Natural killer cell (primary cell): Measurements from ENCODE around the gene MAD1L1. TPM values are rescaled to one million over a fixed set of nuclear protein-coding genes. Genes with fewer than 3 reads are reported as not detected.

Experiments used
- ATAC-seq, 3 donors: fragments of 150-1000 bp in 2 of 3; fragments of 200-7000 bp in 1 of 3; cut with Tn5 transposase; 1 replicate in 1 of 3; 2 replicates in 2 of 3; pipeline ENCODE4 v1.10.0; 2021; ENCODE audit warnings: mild to moderate bottlenecking in 2 of 3, moderate library complexity in 2 of 3
- DNase-seq, 2 donors: peaks; one replicate each; pipeline versions ENCODE4 v3.0.0 to v3.0.0-alpha.2; 2013 to 2021; ENCODE audit warnings: mixed read lengths in 1 of 2
- H3K27ac ChIP-seq: one replicate; pipeline ENCODE4 v1.5.1; 2013; ENCODE audit warnings: mild to moderate bottlenecking, low read length
- H3K27me3 ChIP-seq: one replicate; pipeline ENCODE4 v1.6.1; 2013; ENCODE audit warnings: low read length; ENCODE audit not compliant: control insufficient read depth, insufficient read depth
- H3K36me3 ChIP-seq: one replicate; pipeline ENCODE4 v1.6.1; 2013; ENCODE audit warnings: low read length; ENCODE audit not compliant: control insufficient read depth, insufficient read depth
- H3K4me1 ChIP-seq: one replicate; pipeline ENCODE4 v1.6.1; 2013; ENCODE audit warnings: low read length; ENCODE audit not compliant: control insufficient read depth, insufficient read depth
- H3K4me3 ChIP-seq: one replicate; pipeline ENCODE4 v1.5.1; 2013; ENCODE audit warnings: low read length
- H3K9me3 ChIP-seq: one replicate; pipeline ENCODE4 v1.6.1; 2013; ENCODE audit warnings: low read length; ENCODE audit not compliant: control insufficient read depth, insufficient read depth
- H3K27ac Mint-ChIP-seq, 2 donors: one replicate each; pipeline ENCODE4 v1.8.0; 2022; ENCODE audit warnings: mild to moderate bottlenecking in 2 of 2, mixed read lengths in 2 of 2, moderate library complexity in 1 of 2
- H3K27me3 Mint-ChIP-seq, 2 donors: one replicate each; pipeline ENCODE4 v1.8.0; 2022; ENCODE audit warnings: low read depth in 2 of 2, mixed read lengths in 2 of 2
- H3K36me3 Mint-ChIP-seq: one replicate; pipeline ENCODE4 v1.8.0; 2022; ENCODE audit warnings: mixed read lengths
- H3K4me1 Mint-ChIP-seq, 2 donors: one replicate each; pipeline ENCODE4 v1.8.0; 2022; ENCODE audit warnings: mixed read lengths in 2 of 2
- H3K4me3 Mint-ChIP-seq: one replicate; pipeline ENCODE4 v1.8.0; 2022; ENCODE audit warnings: mild to moderate bottlenecking, moderate library complexity, mixed read lengths
- H3K9me3 Mint-ChIP-seq, 2 donors: one replicate each; pipeline ENCODE4 v1.8.0; 2022; ENCODE audit warnings: mixed read lengths in 2 of 2
- WGBS: methylation state at CpG from one replicate; pipeline ENCODE4 v1.1.7; 2013; ENCODE audit warnings: missing lambda C conversion rate; ENCODE audit not compliant: insufficient coverage; 5-methylcytosine and 5-hydroxymethylcytosine counted together
- intact Hi-C: fragments of 100-400 bp; cut with micrococcal nuclease; formaldehyde crosslinking; loops from one replicate; pipeline ENCODE4 v1.14.2; 2022
- total RNA-seq, 4 donors: library from RNA; stranded (reverse); fragments of 120-200 nt in 1 of 4; gene quantifications; one replicate each; pipeline versions ENCODE4 v1.2.3 to v1.2.4, GENCODE V29; 2013 to 2022
- TF ChIP-seq, protein P1 (sequence below): fragments of 200-600 bp; IDR thresholded peaks from one replicate; pipeline ENCODE4 v1.8.0; 2022; ENCODE audit warnings: antibody characterized with exemption

MAD1L1 gene
- total RNA-seq, 3 donors from 2014 or later (not counting 1 experiment from before 2014, with no cell fraction given) = 53.6 to 81.2 (median 77.4) TPM

DNA sequence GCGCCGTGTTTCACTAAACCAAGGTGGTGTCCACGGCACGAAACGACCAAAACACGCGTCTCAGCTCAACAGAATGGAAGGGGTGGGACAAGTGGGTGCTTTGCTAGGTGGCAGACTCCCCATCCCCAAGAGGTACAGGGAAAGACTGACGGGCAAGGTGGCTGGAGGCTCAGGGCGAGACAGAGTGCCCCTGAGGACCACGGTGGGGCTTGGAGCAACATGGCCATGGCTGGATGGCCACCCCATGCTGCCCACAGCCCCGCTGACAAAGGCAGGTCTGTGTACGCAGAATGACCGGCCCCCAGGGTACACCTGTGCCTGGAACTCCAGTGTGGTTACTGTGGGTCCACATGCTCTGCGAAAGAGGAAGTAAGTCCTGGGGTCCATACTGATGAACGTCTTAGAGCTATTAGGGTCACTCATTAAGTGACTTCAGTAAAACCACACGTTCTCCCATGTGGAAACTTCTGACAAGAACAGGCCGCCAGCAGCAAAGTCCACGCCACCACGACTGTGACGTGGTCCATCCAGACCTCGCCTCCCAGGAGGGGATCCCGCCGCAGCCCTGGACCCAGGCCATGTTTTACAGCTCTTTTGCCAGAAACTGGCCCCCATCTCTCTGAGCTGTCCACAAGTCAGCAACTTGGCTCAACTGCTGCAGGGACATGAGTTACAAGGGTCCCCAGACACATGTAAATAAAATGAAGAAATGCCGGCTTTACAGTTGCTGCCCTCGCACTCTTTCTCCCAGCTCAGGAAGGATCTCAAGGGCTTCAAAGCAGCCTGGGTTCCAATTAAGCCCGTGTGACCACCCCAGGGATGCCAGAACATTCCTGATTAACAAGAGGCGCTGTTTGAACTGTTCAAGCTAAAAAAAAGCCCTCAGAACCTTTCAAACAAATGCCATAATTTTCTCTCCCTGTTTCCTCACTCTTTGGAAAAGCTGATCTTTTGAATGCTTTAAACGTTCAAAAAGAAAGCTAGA is 66.8 kb downstream of the MAD1L1 start:
- DNase-seq (no peak), ATAC-seq (no peak)
- Histone ChIP-seq H3K27ac (no peak overlapping the region), H3K4me3 (no peak overlapping the region), H3K9me3 (no peaks in the 10 kb centered on the region), H3K4me1 (no peaks in the 10 kb centered on the region), H3K27me3 (no peaks in the 10 kb centered on the region), H3K36me3 (no peaks in the 10 kb centered on the region)
- TF ChIP-seq, protein P1, sequence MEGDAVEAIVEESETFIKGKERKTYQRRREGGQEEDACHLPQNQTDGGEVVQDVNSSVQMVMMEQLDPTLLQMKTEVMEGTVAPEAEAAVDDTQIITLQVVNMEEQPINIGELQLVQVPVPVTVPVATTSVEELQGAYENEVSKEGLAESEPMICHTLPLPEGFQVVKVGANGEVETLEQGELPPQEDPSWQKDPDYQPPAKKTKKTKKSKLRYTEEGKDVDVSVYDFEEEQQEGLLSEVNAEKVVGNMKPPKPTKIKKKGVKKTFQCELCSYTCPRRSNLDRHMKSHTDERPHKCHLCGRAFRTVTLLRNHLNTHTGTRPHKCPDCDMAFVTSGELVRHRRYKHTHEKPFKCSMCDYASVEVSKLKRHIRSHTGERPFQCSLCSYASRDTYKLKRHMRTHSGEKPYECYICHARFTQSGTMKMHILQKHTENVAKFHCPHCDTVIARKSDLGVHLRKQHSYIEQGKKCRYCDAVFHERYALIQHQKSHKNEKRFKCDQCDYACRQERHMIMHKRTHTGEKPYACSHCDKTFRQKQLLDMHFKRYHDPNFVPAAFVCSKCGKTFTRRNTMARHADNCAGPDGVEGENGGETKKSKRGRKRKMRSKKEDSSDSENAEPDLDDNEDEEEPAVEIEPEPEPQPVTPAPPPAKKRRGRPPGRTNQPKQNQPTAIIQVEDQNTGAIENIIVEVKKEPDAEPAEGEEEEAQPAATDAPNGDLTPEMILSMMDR = no peak
- no peak overlapping the region for H3K27ac Mint-ChIP-seq
- WGBS = 82% methylated on average over 28 of the region's 28 CpGs
- intact Hi-C loops = no loop called here
- no peak overlapping the region for H3K4me3 Mint-ChIP-seq
- H3K9me3 Mint-ChIP-seq = no peaks in the 10 kb centered on the region
- H3K27me3 Mint-ChIP-seq = no peaks in the 10 kb centered on the region
- no peaks in the 10 kb centered on the region for H3K4me1 Mint-ChIP-seq
- no peaks in the 10 kb centered on the region for H3K36me3 Mint-ChIP-seq

DNA sequence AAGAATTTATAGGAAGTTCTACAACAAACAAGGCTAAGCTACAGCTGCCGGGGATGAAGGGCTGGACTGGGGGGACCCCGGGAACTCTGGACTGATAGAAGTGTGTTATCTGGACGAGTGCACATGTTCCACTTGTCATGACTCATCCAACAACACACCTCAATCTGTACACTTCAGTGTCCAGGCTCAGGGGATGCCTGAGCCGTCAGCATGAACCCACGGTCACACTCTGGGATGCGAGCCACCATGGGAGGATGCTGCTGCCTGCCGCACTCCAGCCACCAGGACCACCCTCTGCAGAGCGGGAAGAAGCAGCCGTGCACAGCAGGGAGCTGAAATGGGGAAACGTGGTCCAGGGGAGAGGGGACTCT is 67.5 kb downstream of the MAD1L1 start:
- Mint-ChIP-seq H3K36me3 (no peaks in the 10 kb centered on the region), H3K4me1 (no peaks in the 10 kb centered on the region), H3K27ac (no peak overlapping the region), H3K27me3 (no peaks in the 10 kb centered on the region), H3K9me3 (no peaks in the 10 kb centered on the region), H3K4me3 (no peak overlapping the region)
- Histone ChIP-seq H3K27me3 (no peaks in the 10 kb centered on the region), H3K27ac (no peak overlapping the region), H3K4me1 (no peaks in the 10 kb centered on the region), H3K4me3 (no peak overlapping the region), H3K36me3 (no peaks in the 10 kb centered on the region), H3K9me3 (no peaks in the 10 kb centered on the region)
- intact Hi-C loops = no loop called here
- DNase-seq = no peak
- 96% methylated on average over 9 of the region's 10 CpGs for WGBS
- no peak for ATAC-seq
- TF ChIP-seq, protein P1 = no peak

DNA sequence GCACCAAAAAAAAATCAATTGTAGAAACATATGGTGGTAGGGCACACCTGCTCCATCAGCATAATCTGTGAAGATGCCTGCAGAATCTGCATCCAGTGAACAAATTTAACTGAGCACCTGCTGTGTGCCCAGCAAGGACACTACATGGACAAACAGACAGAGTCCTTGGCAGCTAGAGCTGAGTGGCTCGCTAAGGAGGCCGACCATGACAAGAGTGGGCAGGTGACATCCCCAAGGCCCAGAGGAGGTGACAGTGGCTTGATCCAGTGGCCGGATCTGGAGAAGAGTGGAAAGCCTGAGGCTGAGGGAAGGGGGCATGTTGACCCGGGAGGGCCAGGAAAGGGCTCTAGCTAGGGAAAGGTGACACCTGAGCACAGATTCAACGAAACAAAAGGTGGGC is 68.1 kb downstream of the MAD1L1 start:
- H3K4me3 Mint-ChIP-seq = no peak overlapping the region
- no peaks in the 10 kb centered on the region for H3K4me1 Mint-ChIP-seq
- Histone ChIP-seq H3K9me3 (no peaks in the 10 kb centered on the region), H3K27ac (no peak overlapping the region), H3K36me3 (no peaks in the 10 kb centered on the region), H3K4me1 (no peaks in the 10 kb centered on the region), H3K4me3 (no peak overlapping the region), H3K27me3 (no peaks in the 10 kb centered on the region)
- no peaks in the 10 kb centered on the region for H3K9me3 Mint-ChIP-seq
- no peaks in the 10 kb centered on the region for H3K36me3 Mint-ChIP-seq
- ATAC-seq (no peak), DNase-seq (no peak)
- WGBS = 98% methylated on average over 5 of the region's 5 CpGs
- H3K27ac Mint-ChIP-seq = no peak overlapping the region
- TF ChIP-seq, protein P1 = no peak
- intact Hi-C loops = no loop called here
- H3K27me3 Mint-ChIP-seq = no peaks in the 10 kb centered on the region
